AG04449 (cell line): Measurements from ENCODE around the gene PRCP.

Experiments used
- CTCF ChIA-PET: fragments of 350-600 bp; formaldehyde crosslinking; extraction: SDS; loops from one replicate; lab custom pipeline; 2021; ENCODE audit warnings: antibody characterized with exemption; lab: Yijun Ruan, JAX
- POLR2A ChIA-PET: fragments of 400-600, 350-600 bp; formaldehyde crosslinking; extraction: SDS; loops from one replicate; lab custom pipeline; 2020; ENCODE audit warnings: antibody characterized with exemption, inconsistent platforms; lab: Yijun Ruan, JAX
- DNase-seq: peaks from one replicate; pipeline ENCODE4 v3.0.0-alpha.2; 2010; ENCODE audit warnings: low read depth, low spot score
- H3K4me3 ChIP-seq: 2 replicates; pipeline ENCODE4 v1.5.1; 2011; ENCODE audit warnings: low read depth, mild to moderate bottlenecking, control low read depth, low read length
- CTCF ChIP-seq: IDR thresholded peaks from one replicate; pipeline ENCODE4 v1.5.1; 2011; ENCODE audit warnings: mild to moderate bottlenecking, moderate library complexity, low read length, control low read depth, inconsistent platforms; ENCODE audit not compliant: insufficient read depth; ENCODE audit errors: missing control alignments

PRCP gene

GRCh38 chr11:82810326-82810725 lies 89.9 kb downstream of the PRCP start:
- no peak for DNase-seq
- ChIA-PET POLR2A (no interaction called here), CTCF (no interaction called here)
- no peak overlapping the region for H3K4me3 ChIP-seq
- no peak for TF ChIP-seq CTCF

- CTCF ChIA-PET = interaction anchor here (0.9 to 1.2 kb wide), 2 partner anchors 19 to 32 kb away, joined by 3 to 4 read pairs; no protein-coding TSS in a partner anchor
Observed at GRCh38 chr11:82807646-82808045, 92.6 kb downstream of the PRCP start.

GRCh38 chr11:82802710-82803109 lies 97.5 kb downstream of the PRCP start:
- no peak for TF ChIP-seq CTCF
- DNase-seq = no peak
- CTCF ChIA-PET = interaction anchor here (2.4 kb wide), 1 partner anchor 27 kb away, joined by 8 read pairs; no protein-coding TSS in a partner anchor
- H3K4me3 ChIP-seq = no peak overlapping the region
- POLR2A ChIA-PET = no interaction called here

More at GRCh38 chr11:82807646-82808045, 92.6 kb downstream of the PRCP start:
- H3K4me3 ChIP-seq = no peak overlapping the region
- no peak for DNase-seq
- no peak for TF ChIP-seq CTCF
- POLR2A ChIA-PET = no interaction called here

- no peak for TF ChIP-seq CTCF
- no peak overlapping the region for H3K4me3 ChIP-seq
- ChIA-PET CTCF (interaction anchor here (1.5 kb wide), 2 partner anchors 11 to 22 kb away, joined by 3 to 5 read pairs; no protein-coding TSS in a partner anchor), POLR2A (no interaction called here)
- no peak for DNase-seq
Observed at GRCh38 chr11:82796998-82797961, 103.0 kb downstream of the PRCP start.

DNA sequence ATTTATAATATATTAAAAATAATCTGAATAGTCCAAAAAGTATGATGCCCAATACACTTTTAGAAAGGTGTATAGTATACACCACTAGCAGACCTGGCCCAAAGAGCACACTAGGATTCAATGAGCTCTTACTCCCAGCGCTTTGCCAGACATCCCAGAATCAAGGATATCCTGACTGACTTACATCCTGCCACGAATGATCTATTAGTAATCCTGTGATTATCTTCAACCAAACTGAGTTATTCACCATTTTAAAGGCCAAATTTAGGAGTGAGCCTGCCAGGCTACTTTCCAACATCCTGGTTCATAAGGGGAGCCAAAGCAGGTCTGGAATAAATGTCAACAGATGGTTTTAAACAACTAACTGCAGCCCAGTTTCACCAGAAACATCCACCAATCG lies 105.7 kb downstream of the PRCP start:
- no peak for DNase-seq
- CTCF ChIA-PET = interaction anchor here (1.7 to 2.4 kb wide), 2 partner anchors 19 to 74 kb away, joined by 4 to 8 read pairs; no protein-coding TSS in a partner anchor

More for the DNA sequence above, 105.7 kb downstream of the PRCP start:
- TF ChIP-seq CTCF = no peak
- POLR2A ChIA-PET = no interaction called here
- H3K4me3 ChIP-seq = no peak overlapping the region
